CD4-positive, CD25-positive, alpha-beta regulatory T cell (primary cell): ENCODE results near the gene IGFALS. TPM values are rescaled to one million over a fixed set of nuclear protein-coding genes. Genes with fewer than 3 reads are reported as not detected.

Experiments used
- ATAC-seq, 2 donors: fragments of 150-1000 bp; cut with Tn5 transposase; one replicate each; pipeline ENCODE4 v1.10.0; 2021; ENCODE audit warnings: low read depth in 2 of 2, moderate number of reproducible peaks in 2 of 2, moderate library complexity in 1 of 2
- DNase-seq, 3 donors: peaks; one replicate each; pipeline versions ENCODE4 v3.0.0 to v3.0.0-alpha.2; 2012 to 2022; ENCODE audit warnings: mixed read lengths in 1 of 3
- H3K27ac ChIP-seq: one replicate; pipeline ENCODE4 v1.7.0; 2013; ENCODE audit warnings: mild to moderate bottlenecking, low read length; ENCODE audit not compliant: insufficient read depth, poor library complexity, severe bottlenecking
- H3K27me3 ChIP-seq: one replicate; pipeline ENCODE4 v1.7.0; 2013; ENCODE audit warnings: low read length; ENCODE audit not compliant: control insufficient read depth, insufficient read depth
- H3K36me3 ChIP-seq: one replicate; pipeline ENCODE4 v1.7.0; 2013; ENCODE audit warnings: mild to moderate bottlenecking, low read length, moderate library complexity; ENCODE audit not compliant: control insufficient read depth, insufficient read depth
- H3K4me1 ChIP-seq: 2 replicates; pipeline ENCODE4 v1.7.0; 2013; ENCODE audit warnings: mild to moderate bottlenecking, low read length; ENCODE audit not compliant: insufficient read depth, control insufficient read depth, poor library complexity, severe bottlenecking
- H3K4me3 ChIP-seq: one replicate; pipeline ENCODE4 v1.7.0; 2013; ENCODE audit warnings: low read depth, mild to moderate bottlenecking, low read length, moderate library complexity
- H3K9me3 ChIP-seq, 2 experiments: 1 replicate in 1 of 2; 2 replicates in 1 of 2; pipeline ENCODE4 v1.7.0; 2013; ENCODE audit warnings: low read length in 2 of 2, mild to moderate bottlenecking in 1 of 2, moderate library complexity in 1 of 2; ENCODE audit not compliant: control insufficient read depth in 2 of 2
- H3K27ac Mint-ChIP-seq, 3 donors: one replicate each; pipeline ENCODE4 v1.8.0; 2020 to 2022; ENCODE audit warnings: mild to moderate bottlenecking in 3 of 3, mixed read lengths in 3 of 3, moderate library complexity in 2 of 3
- H3K27me3 Mint-ChIP-seq: one replicate; pipeline ENCODE4 v1.8.0; 2022; ENCODE audit warnings: mild to moderate bottlenecking, mixed read lengths
- H3K36me3 Mint-ChIP-seq: one replicate; pipeline ENCODE4 v1.8.0; 2020; ENCODE audit warnings: mixed read lengths
- H3K4me1 Mint-ChIP-seq, 4 donors: one replicate each; pipeline ENCODE4 v1.8.0; 2020 to 2022; ENCODE audit warnings: mixed read lengths in 4 of 4, mild to moderate bottlenecking in 1 of 4
- H3K4me3 Mint-ChIP-seq, 4 donors: one replicate each; pipeline ENCODE4 v1.8.0; 2020 to 2022; ENCODE audit warnings: mild to moderate bottlenecking in 4 of 4, mixed read lengths in 4 of 4, moderate library complexity in 3 of 4
- H3K9me3 Mint-ChIP-seq, 7 donors: one replicate each; pipeline ENCODE4 v1.8.0; 2020 to 2022; ENCODE audit warnings: mixed read lengths in 7 of 7, mild to moderate bottlenecking in 3 of 7, moderate library complexity in 2 of 7
- polyA plus RNA-seq, 4 donors: library from polyadenylated mRNA; unstranded; fragments of 300-500 nt; fragmentation: Illumina TruSeq; gene quantifications; one replicate each; pipeline ENCODE4 v1.2.3, GENCODE V29; 2021
- total RNA-seq: library from RNA; stranded (reverse); gene quantifications from one replicate; pipeline ENCODE4 v1.2.3, GENCODE V29; 2022

Gene IGFALS
- total and polyA plus RNA-seq, 5 donors from 2014 or later = 0.24 to 0.84 TPM; not detected in 3

DNA sequence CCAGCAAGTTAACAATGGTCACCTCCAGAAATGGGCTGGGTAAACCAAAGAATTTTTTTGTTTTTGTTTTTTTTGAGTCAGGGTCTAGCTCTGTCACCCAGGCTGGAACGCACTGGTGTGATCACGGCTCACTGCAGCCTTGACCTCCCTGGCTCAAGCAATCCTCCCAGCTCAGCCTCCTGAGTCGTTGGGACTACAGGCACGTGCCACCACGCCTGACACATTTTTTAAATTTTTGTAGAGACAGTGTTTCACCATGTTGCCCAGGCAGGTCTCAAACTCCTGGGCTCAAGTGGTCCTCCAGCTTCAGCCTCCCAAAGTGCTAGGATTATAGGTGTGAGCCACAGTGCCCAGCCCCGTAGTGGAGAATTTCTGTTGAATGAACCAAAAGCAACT, 12.8 kb downstream of the IGFALS start:
- no peak for ATAC-seq
- peak overlapping the region; percentile 88 to 96 (median 92) for H3K4me3 Mint-ChIP-seq
- Histone ChIP-seq H3K36me3 (peaks cover 16% of the 10 kb centered on the region), H3K9me3 (no peaks in the 10 kb centered on the region), H3K4me3 (no peak overlapping the region), H3K27ac (no peak overlapping the region), H3K27me3 (no peaks in the 10 kb centered on the region), H3K4me1 (peaks cover 39% of the 10 kb centered on the region)
- DNase-seq = no peak
- no peak overlapping the region for H3K27ac Mint-ChIP-seq
- H3K4me1 Mint-ChIP-seq = peaks cover 0 to 36% (median 6%) of the 10 kb centered on the region in 4 donors
- no peaks in the 10 kb centered on the region for H3K36me3 Mint-ChIP-seq
- H3K9me3 Mint-ChIP-seq = no peaks in the 10 kb centered on the region
- H3K27me3 Mint-ChIP-seq = no peaks in the 10 kb centered on the region

DNA sequence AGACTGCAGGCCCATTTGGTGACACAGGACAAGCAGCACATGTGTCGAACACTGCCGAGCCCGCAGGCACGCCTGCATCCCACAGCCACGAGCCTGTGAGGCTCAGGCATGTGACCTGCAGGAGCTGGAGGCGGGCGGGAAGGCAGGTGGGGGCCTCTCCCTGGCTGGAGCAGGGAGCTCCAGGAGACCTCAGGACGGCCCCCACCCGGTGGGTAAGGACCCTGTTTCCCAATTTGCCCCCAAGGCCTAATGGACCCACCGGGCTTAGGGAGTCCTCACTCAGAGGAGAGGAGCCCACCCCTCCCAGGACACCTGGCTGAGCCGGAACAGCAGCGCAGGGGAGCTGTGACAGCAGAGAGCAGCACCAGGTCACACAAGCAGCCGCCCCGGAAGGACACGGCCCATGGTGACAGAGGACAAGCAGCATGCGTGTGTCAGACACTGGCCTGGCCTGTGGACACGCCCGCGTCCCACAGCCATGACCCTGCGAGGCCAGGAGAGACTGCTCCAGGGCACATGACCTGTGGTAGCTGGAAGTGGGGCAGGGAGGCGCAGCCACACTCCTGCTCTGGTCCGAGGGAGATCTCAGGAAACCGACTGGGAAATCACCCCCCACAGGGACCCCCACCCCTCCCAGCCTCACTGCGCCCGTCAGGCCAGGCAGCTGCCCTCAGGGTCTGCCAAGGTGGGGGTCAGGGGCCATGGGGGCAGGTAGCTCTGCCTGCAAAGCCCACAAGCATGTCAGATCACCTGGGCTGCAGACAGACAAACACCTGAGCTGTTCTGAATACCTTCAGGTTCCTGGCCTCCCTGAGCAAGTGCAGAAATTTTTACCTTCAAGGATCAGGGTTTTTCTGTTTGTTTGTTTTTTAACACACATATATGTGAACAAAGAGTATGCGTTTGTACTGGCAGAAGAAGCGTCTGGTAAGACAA, 13.5 kb downstream of the IGFALS start:
- Histone ChIP-seq H3K9me3 (no peaks in the 10 kb centered on the region), H3K27ac (no peak overlapping the region), H3K4me3 (no peak overlapping the region), H3K4me1 (peaks cover 38% of the 10 kb centered on the region), H3K27me3 (no peaks in the 10 kb centered on the region), H3K36me3 (peaks cover 19% of the 10 kb centered on the region)
- H3K27ac Mint-ChIP-seq = no peak overlapping the region
- no peak for DNase-seq
- H3K36me3 Mint-ChIP-seq = no peaks in the 10 kb centered on the region
- H3K27me3 Mint-ChIP-seq = no peaks in the 10 kb centered on the region
- ATAC-seq = no peak
- peak overlapping the region; percentile 7 to 96 (median 66) for H3K4me3 Mint-ChIP-seq
- peaks cover 0 to 32% (median 6%) of the 10 kb centered on the region in 4 donors for H3K4me1 Mint-ChIP-seq
- H3K9me3 Mint-ChIP-seq = no peaks in the 10 kb centered on the region

DNA sequence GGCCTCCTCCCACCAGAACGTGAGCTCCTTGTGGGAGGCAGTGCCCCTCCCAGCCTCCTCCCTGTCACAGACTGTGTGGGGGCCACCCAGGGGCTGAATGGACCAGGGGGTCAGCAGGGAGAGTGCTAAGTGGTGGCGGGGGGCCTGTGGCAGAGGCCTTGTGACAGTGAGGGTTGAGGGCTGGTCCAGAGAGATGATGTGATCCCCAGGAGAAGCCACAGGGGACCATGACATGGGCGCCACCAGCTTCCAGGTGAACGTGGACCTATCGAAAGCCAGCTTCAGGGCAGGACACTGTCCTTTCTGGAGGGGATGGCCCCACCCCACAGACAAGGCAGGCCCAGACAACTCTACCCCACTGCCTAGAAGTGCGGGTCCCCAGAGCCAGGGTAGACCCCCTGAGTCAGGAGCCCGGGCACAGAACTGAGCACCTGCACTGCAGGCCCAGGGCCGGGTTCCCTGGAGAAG, 14.2 kb downstream of the IGFALS start:
- ATAC-seq (no peak), DNase-seq (no peak)
- no peaks in the 10 kb centered on the region for H3K9me3 ChIP-seq
- H3K36me3 Mint-ChIP-seq = no peaks in the 10 kb centered on the region
- peak overlapping the region in 2 of 4 donors; percentile 48 to 64 for H3K4me3 Mint-ChIP-seq
- H3K9me3 Mint-ChIP-seq = no peaks in the 10 kb centered on the region
- no peaks in the 10 kb centered on the region for H3K27me3 ChIP-seq
- H3K27ac ChIP-seq = no peak overlapping the region
- peaks cover 0 to 31% (median 5%) of the 10 kb centered on the region in 4 donors for H3K4me1 Mint-ChIP-seq
- no peak overlapping the region for H3K27ac Mint-ChIP-seq
- no peak overlapping the region for H3K4me3 ChIP-seq
- H3K36me3 ChIP-seq = peaks cover 19% of the 10 kb centered on the region
- H3K27me3 Mint-ChIP-seq = no peaks in the 10 kb centered on the region
- peaks cover 38% of the 10 kb centered on the region for H3K4me1 ChIP-seq

DNA sequence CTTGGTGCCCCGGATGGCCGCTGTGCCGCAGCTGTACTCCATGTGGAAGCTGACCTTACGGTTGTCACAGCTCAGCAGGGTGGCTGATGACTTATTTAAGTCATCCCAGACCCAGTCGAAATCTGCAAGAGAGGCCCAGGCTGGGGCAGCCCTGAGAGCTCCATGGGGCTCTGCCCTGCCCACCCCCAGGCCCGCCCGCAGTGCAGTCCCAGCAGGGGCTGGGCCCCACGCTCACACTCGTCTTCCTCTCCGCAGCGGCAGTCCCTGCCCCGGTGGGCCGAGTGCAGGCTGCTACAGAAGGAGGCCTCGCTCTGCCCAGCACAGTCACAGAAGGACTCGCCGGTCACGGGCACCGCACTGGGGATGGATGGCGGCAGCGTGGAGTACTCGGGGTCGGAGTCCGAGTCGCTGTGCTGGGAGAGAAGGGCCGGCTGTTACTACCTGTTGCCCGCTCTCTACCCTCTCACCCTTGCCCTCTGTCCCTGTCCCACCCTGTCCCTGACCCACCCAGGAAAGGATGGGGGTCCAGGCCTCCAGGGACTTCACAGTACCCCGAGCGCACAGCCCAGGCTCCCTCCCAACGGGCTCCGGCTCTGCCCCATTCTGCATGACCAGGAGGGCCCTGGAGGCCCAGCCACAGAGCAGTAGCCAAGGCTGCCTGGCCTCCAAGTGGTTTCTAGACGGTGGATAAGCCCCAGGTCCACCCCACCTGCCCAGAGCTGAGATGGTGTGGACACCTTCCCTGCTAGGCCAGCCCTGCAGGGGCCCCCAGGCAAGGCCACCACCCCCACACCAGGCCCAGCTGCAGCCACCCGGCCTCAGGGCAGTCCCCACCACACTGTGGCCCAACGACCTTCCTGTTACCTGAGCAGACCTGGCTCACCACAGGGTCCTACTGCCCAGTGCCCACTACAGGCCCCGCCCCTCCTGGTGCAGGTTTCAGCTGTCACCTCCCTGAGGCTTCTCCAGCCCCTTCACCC, 15.0 kb downstream of the IGFALS start:
- no peak overlapping the region for H3K4me3 ChIP-seq
- H3K4me3 Mint-ChIP-seq = peak overlapping the region in 1 of 4 donors; percentile 64
- H3K27ac Mint-ChIP-seq = no peak overlapping the region
- H3K36me3 ChIP-seq = peaks cover 19% of the 10 kb centered on the region
- no peaks in the 10 kb centered on the region for H3K9me3 ChIP-seq
- H3K27ac ChIP-seq = no peak overlapping the region
- H3K4me1 ChIP-seq = peaks cover 38% of the 10 kb centered on the region
- H3K36me3 Mint-ChIP-seq = no peaks in the 10 kb centered on the region
- no peaks in the 10 kb centered on the region for H3K9me3 Mint-ChIP-seq
- no peak for DNase-seq
- ATAC-seq = no peak
- H3K27me3 ChIP-seq = no peaks in the 10 kb centered on the region
- H3K27me3 Mint-ChIP-seq = no peaks in the 10 kb centered on the region
- peaks cover 0 to 28% (median 4%) of the 10 kb centered on the region in 4 donors for H3K4me1 Mint-ChIP-seq

DNA sequence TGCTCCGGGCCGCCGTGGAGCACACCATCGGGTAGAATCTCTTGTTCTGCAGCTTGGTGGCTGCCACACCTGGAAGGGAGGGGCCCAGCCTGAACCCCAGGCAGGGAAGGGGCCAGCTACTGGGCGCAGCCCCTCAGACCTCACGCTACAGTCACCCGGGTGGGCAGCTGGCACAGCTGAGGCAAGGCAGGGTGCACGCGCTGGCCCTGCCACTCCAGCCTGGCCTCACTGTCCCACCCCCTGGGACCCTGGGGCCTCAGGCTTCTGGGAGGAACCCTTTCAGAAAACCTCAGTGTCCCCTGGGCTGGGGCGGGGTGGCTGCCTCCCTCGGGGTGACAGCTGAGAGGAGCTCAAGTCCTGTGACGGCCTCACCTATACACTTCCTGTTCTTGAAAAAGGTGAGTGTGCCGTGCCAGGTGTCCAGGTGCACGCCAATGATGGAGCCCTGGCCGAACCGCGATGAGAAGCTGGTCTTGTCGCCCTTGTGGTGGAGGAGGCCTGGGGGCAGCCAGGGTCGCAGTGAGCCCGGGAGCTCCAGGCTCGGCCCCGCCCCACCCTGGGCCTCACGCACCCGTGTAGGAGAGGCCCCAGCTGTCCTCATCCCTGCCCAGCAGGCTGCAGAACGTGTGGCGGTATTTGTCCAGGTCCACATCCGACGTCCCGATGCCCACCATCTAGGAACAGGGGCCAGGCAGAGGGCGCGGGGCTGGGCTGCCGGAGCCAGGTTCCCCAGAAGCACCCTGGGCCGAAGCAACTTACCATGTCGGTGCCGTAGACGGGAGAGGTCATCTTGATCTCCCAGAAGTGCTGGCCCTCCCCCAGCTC, 15.9 kb downstream of the IGFALS start:
- Histone ChIP-seq H3K27me3 (no peaks in the 10 kb centered on the region), H3K9me3 (no peaks in the 10 kb centered on the region), H3K27ac (no peak overlapping the region), H3K4me3 (no peak overlapping the region), H3K4me1 (peaks cover 34% of the 10 kb centered on the region), H3K36me3 (peaks cover 19% of the 10 kb centered on the region)
- no peaks in the 10 kb centered on the region for H3K9me3 Mint-ChIP-seq
- H3K27me3 Mint-ChIP-seq = no peaks in the 10 kb centered on the region
- ATAC-seq (no peak), DNase-seq (no peak)
- no peaks in the 10 kb centered on the region for H3K36me3 Mint-ChIP-seq
- no peak overlapping the region for H3K27ac Mint-ChIP-seq
- H3K4me3 Mint-ChIP-seq = no peak overlapping the region
- H3K4me1 Mint-ChIP-seq = peaks cover 0 to 21% (median under 1%) of the 10 kb centered on the region in 4 donors

DNA sequence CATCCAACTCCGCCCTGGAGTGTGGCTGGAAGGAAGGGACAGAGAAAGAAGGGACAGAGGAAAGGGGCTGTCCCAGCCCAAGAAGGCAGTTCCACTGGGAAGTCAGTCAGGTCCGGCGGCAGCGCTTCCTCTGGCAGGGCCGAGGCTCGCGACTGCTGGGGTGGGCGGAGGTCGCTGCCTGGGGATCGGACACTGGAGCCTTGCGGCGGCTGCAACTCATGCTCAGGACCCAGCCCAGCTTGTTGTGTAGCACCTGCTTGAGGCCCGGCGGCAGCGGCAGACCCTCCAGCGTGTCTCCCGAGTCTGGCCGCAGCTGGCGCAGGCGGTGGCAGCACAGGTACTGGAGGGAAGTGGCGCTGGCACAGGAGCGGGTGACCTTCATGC, 16.5 kb downstream of the IGFALS start:
- no peak overlapping the region for H3K27ac ChIP-seq
- peaks cover 39% of the 10 kb centered on the region for H3K4me1 ChIP-seq
- no peaks in the 10 kb centered on the region for H3K27me3 ChIP-seq
- no peak for ATAC-seq
- no peaks in the 10 kb centered on the region for H3K36me3 Mint-ChIP-seq
- peaks cover 0 to 24% (median 2%) of the 10 kb centered on the region in 4 donors for H3K4me1 Mint-ChIP-seq
- no peaks in the 10 kb centered on the region for H3K27me3 Mint-ChIP-seq
- H3K9me3 ChIP-seq = no peaks in the 10 kb centered on the region
- no peak overlapping the region for H3K4me3 ChIP-seq
- DNase-seq = no peak
- H3K9me3 Mint-ChIP-seq = no peaks in the 10 kb centered on the region
- H3K36me3 ChIP-seq = peaks cover 19% of the 10 kb centered on the region
- no peak overlapping the region for H3K4me3 Mint-ChIP-seq
- no peak overlapping the region for H3K27ac Mint-ChIP-seq

DNA sequence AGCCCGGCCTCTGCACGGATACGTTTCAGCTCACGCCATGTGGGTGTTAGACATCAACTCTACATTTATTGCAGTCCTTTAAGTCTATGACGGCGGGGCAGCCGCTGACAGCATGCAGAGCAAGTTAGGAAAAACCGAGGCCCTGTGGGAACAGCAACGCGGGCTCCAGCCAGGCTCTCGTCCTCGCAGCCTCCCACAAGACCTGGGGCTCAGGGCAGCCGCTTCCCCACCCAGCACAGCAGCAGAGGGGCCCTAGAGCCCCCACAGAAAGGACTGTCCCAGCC, 16.9 kb downstream of the IGFALS start:
- no peaks in the 10 kb centered on the region for H3K9me3 ChIP-seq
- no peak for ATAC-seq

More for the DNA sequence above, 16.9 kb downstream of the IGFALS start:
- Mint-ChIP-seq H3K27ac (no peak overlapping the region), H3K9me3 (no peaks in the 10 kb centered on the region), H3K4me1 (peaks cover 0 to 24% (median 1%) of the 10 kb centered on the region in 4 donors), H3K36me3 (no peaks in the 10 kb centered on the region), H3K4me3 (no peak overlapping the region), H3K27me3 (no peaks in the 10 kb centered on the region)
- peaks cover 38% of the 10 kb centered on the region for H3K4me1 ChIP-seq
- no peaks in the 10 kb centered on the region for H3K27me3 ChIP-seq
- H3K36me3 ChIP-seq = peaks cover 19% of the 10 kb centered on the region
- no peak overlapping the region for H3K4me3 ChIP-seq
- no peak overlapping the region for H3K27ac ChIP-seq
- DNase-seq = no peak
